ENCODE results near the gene SURF6.

Gene SURF6

DNA sequence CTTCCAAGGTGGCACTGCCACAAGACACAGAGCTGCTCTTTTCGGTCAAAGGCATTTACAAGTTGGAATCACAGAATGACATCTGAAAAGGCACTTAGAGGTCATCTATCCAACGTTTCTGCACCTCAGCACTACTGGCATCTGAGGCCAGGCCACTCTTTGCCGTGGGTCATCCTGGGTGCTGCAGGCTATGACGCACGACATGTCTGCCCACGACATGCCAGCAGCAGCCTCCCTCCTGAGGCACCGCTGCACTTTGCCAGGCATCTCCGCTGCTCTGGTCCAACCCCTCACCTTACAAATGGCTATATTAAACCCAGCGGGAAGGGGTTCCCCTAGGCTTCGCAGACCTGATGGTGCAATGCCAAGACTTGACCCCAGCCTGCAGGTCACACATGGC is 31.8 kb upstream of the SURF6 start:
- no peak for DNase-seq (ENCODE audit: extremely low read depth, low read depth)
- TF ChIP-seq, protein P1, sequence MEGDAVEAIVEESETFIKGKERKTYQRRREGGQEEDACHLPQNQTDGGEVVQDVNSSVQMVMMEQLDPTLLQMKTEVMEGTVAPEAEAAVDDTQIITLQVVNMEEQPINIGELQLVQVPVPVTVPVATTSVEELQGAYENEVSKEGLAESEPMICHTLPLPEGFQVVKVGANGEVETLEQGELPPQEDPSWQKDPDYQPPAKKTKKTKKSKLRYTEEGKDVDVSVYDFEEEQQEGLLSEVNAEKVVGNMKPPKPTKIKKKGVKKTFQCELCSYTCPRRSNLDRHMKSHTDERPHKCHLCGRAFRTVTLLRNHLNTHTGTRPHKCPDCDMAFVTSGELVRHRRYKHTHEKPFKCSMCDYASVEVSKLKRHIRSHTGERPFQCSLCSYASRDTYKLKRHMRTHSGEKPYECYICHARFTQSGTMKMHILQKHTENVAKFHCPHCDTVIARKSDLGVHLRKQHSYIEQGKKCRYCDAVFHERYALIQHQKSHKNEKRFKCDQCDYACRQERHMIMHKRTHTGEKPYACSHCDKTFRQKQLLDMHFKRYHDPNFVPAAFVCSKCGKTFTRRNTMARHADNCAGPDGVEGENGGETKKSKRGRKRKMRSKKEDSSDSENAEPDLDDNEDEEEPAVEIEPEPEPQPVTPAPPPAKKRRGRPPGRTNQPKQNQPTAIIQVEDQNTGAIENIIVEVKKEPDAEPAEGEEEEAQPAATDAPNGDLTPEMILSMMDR (IDR thresholded peaks at IDR 0.05; ENCODE audit: low read depth, low read length, missing control alignments) = no peak
- no peak overlapping the region for H3K4me3 ChIP-seq (replicated peaks; ENCODE audit: low read depth, low read length)

DNA sequence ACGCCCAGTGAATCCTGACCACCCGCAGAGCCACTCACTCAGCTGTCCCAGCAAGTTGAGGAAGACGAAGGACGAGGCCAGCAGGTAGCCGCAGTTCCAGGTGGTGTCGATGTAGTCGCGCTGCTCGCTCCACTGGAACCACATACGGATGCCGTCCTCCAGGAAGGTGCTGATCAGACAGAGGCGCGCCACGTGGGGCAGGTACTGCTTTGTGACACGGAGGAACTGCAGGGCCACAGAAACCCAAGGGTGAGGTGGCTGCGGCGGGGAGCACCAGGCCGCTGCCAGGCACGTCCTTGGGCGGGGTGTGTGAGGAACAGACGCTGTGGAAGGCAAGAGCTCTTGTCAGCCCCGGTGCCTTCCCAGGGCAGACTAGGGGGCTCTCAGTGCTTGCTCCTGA is 31.2 kb upstream of the SURF6 start:
- H3K4me3 ChIP-seq (replicated peaks; ENCODE audit: low read depth, low read length) = no peak overlapping the region
- TF ChIP-seq, protein P1 (IDR thresholded peaks at IDR 0.05; ENCODE audit: low read depth, low read length, missing control alignments) = no peak
- DNase-seq (ENCODE audit: extremely low read depth, low read depth) = no peak

DNA sequence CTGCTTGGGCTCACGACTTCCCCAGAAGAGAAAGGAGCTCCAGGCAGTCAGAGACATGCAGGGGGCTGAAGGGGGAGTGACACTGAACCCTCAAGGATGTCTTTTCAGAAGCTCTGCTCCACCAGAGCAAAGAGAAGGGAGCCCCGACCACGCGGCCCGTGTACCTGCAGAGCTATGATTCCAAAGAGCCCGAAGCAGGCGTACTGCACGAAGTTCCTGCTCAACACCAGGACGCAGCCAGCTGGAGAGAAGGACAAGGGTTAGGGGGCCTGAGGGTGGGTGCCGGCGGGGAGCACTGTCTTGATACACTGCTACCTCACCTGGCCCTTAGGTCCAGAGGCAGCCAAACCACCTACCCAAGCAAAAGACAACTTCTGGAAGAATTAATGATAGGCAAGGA is 30.4 kb upstream of the SURF6 start:
- H3K4me3 ChIP-seq (replicated peaks; ENCODE audit: low read depth, low read length) = no peak overlapping the region
- no peak for DNase-seq (ENCODE audit: extremely low read depth, low read depth)
- TF ChIP-seq, protein P1 (IDR thresholded peaks at IDR 0.05; ENCODE audit: low read depth, low read length, missing control alignments) = no peak

DNA sequence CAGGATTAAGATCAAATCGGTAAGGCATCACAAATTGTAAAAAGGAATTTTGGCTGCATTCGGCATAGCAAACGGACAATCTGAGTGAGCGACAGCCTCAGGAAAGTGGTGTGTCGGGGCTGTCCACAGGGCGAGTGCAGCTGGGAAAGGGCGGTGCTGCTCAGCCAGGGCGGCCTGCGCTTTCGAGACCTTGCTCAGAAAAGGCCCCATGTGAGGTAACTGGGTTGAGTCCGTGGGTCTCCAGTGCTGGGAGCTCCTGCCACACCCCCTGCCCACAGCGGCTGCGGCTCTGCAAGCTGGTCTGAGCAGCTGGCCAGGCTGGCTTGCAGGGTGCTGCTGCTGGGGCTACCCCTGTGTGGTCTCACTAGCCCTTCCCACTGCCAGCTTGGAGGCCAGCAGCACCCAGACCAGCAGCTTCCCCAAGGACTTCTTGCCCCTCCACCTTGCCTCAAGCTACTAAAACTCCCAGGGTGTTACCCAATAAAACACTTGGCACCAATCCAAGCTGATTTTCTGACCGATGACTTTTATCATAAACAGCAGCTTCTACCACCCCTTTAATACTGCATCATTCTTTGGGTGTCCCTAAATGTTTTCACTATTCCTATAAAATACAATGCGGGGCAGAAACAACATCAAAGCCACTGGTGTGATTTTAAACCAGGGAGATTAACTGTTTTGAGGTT is 26.5 kb upstream of the SURF6 start:
- no peak for DNase-seq (ENCODE audit: extremely low read depth, low read depth)
- TF ChIP-seq, protein P1 (IDR thresholded peaks at IDR 0.05; ENCODE audit: low read depth, low read length, missing control alignments) = no peak

DNA sequence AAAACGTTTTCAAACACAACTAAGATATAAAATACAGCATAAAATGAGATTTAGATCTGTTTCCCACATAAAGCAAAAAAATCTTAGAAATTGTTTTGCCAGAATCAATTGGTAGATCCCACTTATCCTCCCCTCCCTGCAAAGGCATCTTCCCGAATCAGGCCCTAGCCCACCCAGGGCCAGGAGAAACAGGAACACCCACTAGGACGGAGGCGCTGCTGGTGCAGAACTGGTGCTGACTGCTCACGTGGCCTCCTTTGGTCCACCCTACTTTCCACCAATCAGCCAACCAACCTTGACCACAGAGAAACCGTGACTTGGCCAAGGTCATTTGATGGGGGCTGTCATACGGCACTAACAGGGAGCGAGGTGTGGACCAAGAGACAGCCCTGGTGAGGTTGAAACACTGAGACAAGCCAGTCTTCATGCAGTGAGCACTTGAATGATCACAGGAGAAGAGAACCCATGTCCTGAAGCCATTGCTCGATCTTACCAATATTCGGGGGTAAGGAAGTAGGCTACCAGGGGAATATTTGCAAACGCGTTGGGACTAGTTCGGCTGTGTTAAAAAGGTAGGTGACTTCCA is 25.6 kb upstream of the SURF6 start:
- TF ChIP-seq, protein P1 (IDR thresholded peaks at IDR 0.05; ENCODE audit: low read depth, low read length, missing control alignments) = no peak
- H3K4me3 ChIP-seq (replicated peaks; ENCODE audit: low read depth, low read length) = no peak overlapping the region
- DNase-seq (ENCODE audit: extremely low read depth, low read depth) = no peak

More for the DNA sequence above, 26.5 kb upstream of the SURF6 start:
- no peak overlapping the region for H3K4me3 ChIP-seq (replicated peaks; ENCODE audit: low read depth, low read length)

DNA sequence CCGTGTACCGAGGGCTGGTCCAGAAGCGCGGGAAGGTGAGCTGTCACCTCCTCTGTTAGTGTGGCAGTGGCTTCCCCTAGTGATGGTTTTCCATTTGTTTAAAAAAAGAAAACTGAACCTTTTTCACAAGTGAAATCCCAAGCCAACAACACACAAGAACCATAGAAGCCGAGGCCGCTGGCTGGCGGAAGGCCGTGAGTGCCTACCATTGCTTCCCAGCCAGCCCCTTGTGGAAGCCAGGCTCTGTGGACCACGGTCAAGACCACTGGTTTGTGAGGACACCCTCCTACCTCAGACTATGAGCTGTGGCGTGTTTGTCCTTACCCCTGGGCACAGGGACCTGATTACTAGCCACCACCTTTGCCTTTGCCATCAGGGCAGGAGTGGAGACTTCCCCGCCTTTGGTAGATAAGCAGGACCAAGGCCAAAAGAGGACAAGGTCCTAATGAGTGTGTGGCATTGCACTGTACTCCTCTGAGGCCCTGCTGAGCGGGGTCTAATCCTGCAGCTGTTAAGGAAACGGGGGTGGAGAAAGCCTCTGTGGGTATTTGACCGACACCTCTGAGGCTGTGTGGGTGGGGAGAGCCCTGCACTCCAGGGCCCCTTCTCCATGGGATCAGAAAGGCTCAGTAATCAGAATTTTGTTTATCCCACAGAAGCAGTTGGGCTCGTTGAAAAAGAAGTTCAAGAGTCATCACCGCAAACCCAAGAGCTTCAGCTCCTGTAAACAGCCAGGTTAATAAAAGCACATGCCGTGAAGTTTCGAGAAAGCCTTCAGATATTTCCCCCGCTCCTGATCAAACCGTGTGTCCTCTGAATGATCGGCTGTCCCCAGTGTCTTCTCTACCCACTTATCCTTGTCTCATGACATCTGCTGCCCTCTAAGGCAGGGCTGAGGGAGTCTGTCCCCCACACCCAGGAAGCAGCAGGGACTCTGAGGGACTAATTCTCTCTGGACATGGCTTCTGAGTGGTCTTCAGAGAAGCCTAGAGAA is 24.7 kb upstream of the SURF6 start:
- no peak for DNase-seq (ENCODE audit: extremely low read depth, low read depth)
- H3K4me3 ChIP-seq (replicated peaks; ENCODE audit: low read depth, low read length) = no peak overlapping the region
- TF ChIP-seq, protein P1 (IDR thresholded peaks at IDR 0.05; ENCODE audit: low read depth, low read length, missing control alignments) = no peak
